Breast epithelium (tissue), 4 donors: ENCODE measurements around the gene CLUH. TPM values are rescaled to one million over a fixed set of nuclear protein-coding genes. Genes with fewer than 3 reads are reported as not detected.
"Not testable (repeated sequence)": the region's sequence is repeated elsewhere in the genome, so short reads cannot be mapped to it uniquely, and the experiment has no call there.

Experiments
- DNase-seq, 2 donors: peaks; one replicate each; pipeline ENCODE4 v3.0.0-alpha.2; 2019; ENCODE audit warnings: low spot score in 2 of 2
- H3K27ac ChIP-seq, 2 donors: fragments of 200-600 bp; sonication (generic) in 1 of 2; one replicate each; pipeline ENCODE4 v1.5.1; 2016 to 2019; ENCODE audit warnings: mild to moderate bottlenecking in 1 of 2
- H3K27me3 ChIP-seq, 2 donors: fragments of 200-600 bp; sonication (generic) in 1 of 2; one replicate each; pipeline versions ENCODE4 v1.5.1 to v1.6.0; 2017 to 2019; ENCODE audit warnings: control low read depth in 1 of 2, mild to moderate bottlenecking in 1 of 2
- H3K36me3 ChIP-seq: fragments of 200-600 bp; one replicate; pipeline ENCODE4 v1.5.1; 2019
- H3K4me1 ChIP-seq, 2 donors: fragments of 200-600 bp; sonication (generic); one replicate each; pipeline ENCODE4 v1.5.1; 2016 to 2019; ENCODE audit warnings: control low read depth in 1 of 2
- H3K4me3 ChIP-seq, 3 donors: fragments of 200-600 bp; sonication (generic); 1 replicate in 2 of 3; 2 replicates in 1 of 3; pipeline ENCODE4 v1.5.1; 2016 to 2019; ENCODE audit warnings: mild to moderate bottlenecking in 3 of 3, moderate library complexity in 2 of 3
- H3K9me3 ChIP-seq, 2 donors: fragments of 200-600 bp; sonication (generic) in 1 of 2; one replicate each; pipeline ENCODE4 v1.5.1; 2016 to 2019; ENCODE audit warnings: control low read depth in 1 of 2
- POLR2A ChIP-seq: fragments of 450-650 bp; IDR thresholded peaks from one replicate; pipeline ENCODE4 v1.6.1; 2016; ENCODE audit warnings: antibody characterized with exemption, mild to moderate bottlenecking, moderate library complexity
- POLR2AphosphoS5 ChIP-seq, 3 donors: sonication (generic); formaldehyde crosslinking; IDR thresholded peaks; one replicate each; pipeline ENCODE4 v1.6.1; 2017; ENCODE audit warnings: antibody characterized with exemption in 3 of 3
- intact Hi-C: fragments of 100-400 bp; cut with DNase I; formaldehyde crosslinking; loops from one replicate; pipeline ENCODE4 v1.15.1; 2023; ENCODE audit warnings: low total_unique reads
- total RNA-seq, 3 donors: library from RNA; depleted of rRNA; stranded (reverse); fragments of >200 nt; gene quantifications; one replicate each; pipeline ENCODE4 v1.1.0, GENCODE V29; 2016
- TF ChIP-seq, protein P1 (sequence below), 3 donors: fragments of 450-650 bp; IDR thresholded peaks; one replicate each; pipeline ENCODE4 v1.5.1; 2016 to 2017; ENCODE audit warnings: antibody characterized with exemption in 3 of 3, mild to moderate bottlenecking in 3 of 3, moderate library complexity in 3 of 3

Gene CLUH
- total RNA-seq, 3 donors from 2014 or later: 37.6 to 77.7 (median 50.6) TPM

DNA sequence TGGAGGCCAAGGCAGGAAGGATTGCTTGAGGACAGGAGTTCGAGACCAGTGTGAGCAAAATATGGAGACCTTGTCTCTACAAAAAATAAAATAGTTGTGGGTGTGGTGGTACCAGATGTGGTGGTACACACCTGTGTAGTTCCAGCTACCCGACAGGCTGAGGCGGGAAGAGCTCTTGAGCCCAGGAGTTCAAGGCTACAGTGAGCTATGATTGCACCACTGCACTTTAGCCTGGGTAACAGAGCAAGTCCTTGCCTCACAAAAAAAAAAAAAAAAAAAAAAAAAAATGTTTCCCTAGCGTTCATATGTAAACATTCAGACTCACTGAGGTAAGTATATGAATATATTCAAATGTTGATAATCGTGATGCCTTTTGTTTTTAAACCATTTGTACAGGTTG is 39.5 kb downstream of the CLUH start:
- intact Hi-C loops: no loop called here
- TF ChIP-seq, protein P1, sequence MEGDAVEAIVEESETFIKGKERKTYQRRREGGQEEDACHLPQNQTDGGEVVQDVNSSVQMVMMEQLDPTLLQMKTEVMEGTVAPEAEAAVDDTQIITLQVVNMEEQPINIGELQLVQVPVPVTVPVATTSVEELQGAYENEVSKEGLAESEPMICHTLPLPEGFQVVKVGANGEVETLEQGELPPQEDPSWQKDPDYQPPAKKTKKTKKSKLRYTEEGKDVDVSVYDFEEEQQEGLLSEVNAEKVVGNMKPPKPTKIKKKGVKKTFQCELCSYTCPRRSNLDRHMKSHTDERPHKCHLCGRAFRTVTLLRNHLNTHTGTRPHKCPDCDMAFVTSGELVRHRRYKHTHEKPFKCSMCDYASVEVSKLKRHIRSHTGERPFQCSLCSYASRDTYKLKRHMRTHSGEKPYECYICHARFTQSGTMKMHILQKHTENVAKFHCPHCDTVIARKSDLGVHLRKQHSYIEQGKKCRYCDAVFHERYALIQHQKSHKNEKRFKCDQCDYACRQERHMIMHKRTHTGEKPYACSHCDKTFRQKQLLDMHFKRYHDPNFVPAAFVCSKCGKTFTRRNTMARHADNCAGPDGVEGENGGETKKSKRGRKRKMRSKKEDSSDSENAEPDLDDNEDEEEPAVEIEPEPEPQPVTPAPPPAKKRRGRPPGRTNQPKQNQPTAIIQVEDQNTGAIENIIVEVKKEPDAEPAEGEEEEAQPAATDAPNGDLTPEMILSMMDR (IDR thresholded peaks at IDR 0.05): no peak
- TF ChIP-seq POLR2AphosphoS5 (IDR thresholded peaks at IDR 0.05): no peak
- no peak for TF ChIP-seq POLR2A
- Histone ChIP-seq H3K4me3 (no peak overlapping the region), H3K27ac (no peak overlapping the region), H3K9me3 (no peaks in the 10 kb centered on the region), H3K27me3 (no peaks in the 10 kb centered on the region), H3K36me3 (peaks cover 3% of the 10 kb centered on the region), H3K4me1 (no peaks in the 10 kb centered on the region)
- DNase-seq: no peak

DNA sequence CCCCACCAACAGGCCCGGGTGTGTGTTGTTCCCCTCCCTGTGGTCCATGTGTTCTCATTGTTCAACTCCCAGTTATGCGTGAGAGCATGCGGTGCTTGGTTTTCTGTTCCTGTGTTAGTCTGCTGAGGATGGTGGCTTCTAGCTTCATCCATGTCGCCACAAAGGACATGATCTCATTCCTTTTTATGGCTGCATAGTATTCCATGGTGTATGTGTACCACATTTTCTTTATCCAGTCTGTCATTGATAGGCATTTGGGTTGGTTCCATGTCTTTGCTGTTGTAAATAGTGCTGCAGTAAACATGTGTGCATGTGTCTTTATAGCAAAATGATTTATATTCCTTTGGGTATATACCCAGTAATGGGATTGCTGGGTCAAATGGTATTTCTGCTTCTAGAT is 51.2 kb downstream of the CLUH start:
- H3K36me3 ChIP-seq, H3K9me3 ChIP-seq, H3K4me3 ChIP-seq, H3K27me3 ChIP-seq, H3K4me1 ChIP-seq, H3K27ac ChIP-seq, DNase-seq, intact Hi-C loops: not testable (repeated sequence)

DNA sequence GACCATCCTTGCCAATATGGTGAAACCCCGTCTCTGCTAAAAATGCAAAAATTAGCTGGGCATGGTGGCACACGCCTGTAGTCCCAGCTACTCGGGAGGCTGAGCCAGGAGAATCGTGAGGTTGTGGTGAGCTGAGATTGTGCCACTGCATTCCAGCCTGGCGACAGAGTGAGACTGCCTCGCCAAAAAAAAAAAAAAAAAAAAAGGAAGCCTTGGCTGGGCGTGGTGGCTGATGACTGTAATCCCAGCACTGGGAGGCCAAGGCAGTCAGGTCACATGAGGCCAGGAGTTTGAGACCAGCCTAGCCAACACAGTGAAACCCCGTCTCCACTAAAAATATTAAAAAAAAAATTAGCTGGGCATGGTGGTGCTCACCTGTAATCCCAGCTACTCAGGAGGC is 52.2 kb downstream of the CLUH start:
- intact Hi-C loops, H3K36me3 ChIP-seq, H3K4me3 ChIP-seq, H3K4me1 ChIP-seq, H3K27ac ChIP-seq, DNase-seq, H3K27me3 ChIP-seq, H3K9me3 ChIP-seq: not testable (repeated sequence)

DNA sequence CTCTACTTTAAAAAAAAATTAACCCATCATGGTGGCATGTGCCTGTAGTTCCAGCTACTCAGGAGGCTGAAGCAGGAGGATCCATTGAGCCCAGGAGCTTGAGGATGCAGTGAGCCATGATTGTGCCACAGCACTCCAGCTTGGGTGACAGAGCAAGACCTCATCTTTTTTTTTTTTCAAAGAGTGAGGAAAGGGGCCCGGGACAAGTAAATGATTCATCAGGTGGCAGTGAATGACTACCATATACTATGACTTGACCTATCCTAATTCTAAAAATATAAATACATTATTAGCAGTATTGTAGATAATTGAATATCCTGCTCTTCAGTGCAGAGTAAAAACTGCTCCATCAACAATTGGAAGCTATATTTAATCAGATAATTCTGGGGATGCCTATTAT is 55.3 kb downstream of the CLUH start:
- H3K27ac ChIP-seq: no peak overlapping the region
- no peaks in the 10 kb centered on the region for H3K36me3 ChIP-seq
- intact Hi-C loops: no loop called here
- H3K27me3 ChIP-seq: no peaks in the 10 kb centered on the region
- no peak overlapping the region for H3K4me3 ChIP-seq
- no peaks in the 10 kb centered on the region for H3K9me3 ChIP-seq
- DNase-seq: no peak
- TF ChIP-seq, protein P1 (IDR thresholded peaks at IDR 0.05): no peak
- TF ChIP-seq POLR2AphosphoS5 (IDR thresholded peaks at IDR 0.05) (no peak), POLR2A (no peak)
- no peaks in the 10 kb centered on the region for H3K4me1 ChIP-seq

DNA sequence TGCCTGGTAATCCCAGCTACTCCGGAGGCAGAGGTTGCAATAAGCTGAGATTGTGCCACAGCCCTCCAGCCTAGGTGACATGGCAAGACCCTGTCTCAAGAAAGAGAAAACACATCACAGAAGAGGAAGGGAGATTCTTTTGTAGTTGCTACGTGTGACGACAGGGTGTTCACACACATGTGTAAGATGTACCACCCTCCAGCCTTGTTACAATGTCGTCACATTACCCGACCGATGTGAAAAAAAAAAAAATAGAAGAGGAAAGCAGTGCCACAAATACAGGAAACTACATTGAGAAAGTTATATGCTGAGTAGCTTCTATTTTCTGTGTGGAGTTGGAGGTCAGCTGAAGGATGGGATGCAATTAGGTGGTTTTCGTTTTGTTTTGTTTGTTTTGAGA is 56.0 kb downstream of the CLUH start:
- H3K36me3 ChIP-seq: no peaks in the 10 kb centered on the region
- intact Hi-C loops: no loop called here
- H3K27ac ChIP-seq: no peak overlapping the region
- no peaks in the 10 kb centered on the region for H3K27me3 ChIP-seq
- H3K9me3 ChIP-seq: no peaks in the 10 kb centered on the region
- TF ChIP-seq, protein P1 (IDR thresholded peaks at IDR 0.05): no peak
- TF ChIP-seq POLR2AphosphoS5 (IDR thresholded peaks at IDR 0.05): no peak
- no peak for TF ChIP-seq POLR2A
- DNase-seq: no peak
- no peak overlapping the region for H3K4me3 ChIP-seq
- H3K4me1 ChIP-seq: no peaks in the 10 kb centered on the region

DNA sequence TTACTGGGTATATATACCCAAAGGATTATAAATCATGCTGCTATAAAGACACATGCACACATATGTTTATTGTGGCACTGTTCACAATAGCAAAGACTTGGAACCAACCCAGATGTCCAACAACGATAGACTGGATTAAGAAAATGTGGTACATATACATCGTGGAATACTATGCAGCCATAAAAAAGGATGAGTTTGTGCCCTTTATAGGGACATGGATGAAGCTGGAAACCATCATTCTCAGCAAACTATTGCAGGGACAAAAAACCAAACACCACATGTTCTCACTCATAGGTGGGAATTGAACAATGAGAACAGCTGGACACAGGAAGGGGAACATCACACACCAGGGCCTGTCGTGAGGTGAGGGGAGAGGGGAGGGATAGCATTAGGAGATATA is 58.7 kb downstream of the CLUH start:
- H3K27me3 ChIP-seq, H3K36me3 ChIP-seq, H3K27ac ChIP-seq, intact Hi-C loops, H3K4me3 ChIP-seq, H3K4me1 ChIP-seq, H3K9me3 ChIP-seq, DNase-seq: not testable (repeated sequence)

DNA sequence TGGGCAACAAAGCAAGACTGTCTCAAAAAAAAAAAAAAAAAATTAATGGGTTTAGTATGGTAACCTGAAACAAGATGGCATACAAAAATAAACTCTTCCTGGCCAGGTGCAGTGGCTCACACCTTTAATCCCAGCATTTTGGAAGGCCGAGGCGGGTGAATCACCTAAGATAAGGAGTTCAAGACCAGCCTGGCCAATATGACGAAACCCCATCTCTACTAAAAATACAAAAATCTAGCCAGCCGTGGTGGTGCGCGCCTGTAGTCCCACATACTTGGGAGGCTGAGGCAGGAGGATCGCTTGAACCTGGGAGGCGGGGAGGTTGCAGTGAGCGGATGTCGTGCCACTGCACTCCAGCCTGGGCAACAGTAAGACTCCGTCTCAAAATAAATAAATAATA is 62.4 kb downstream of the CLUH start:
- no peak for DNase-seq
- Histone ChIP-seq H3K36me3 (no peaks in the 10 kb centered on the region), H3K9me3 (no peaks in the 10 kb centered on the region), H3K4me1 (no peaks in the 10 kb centered on the region), H3K27me3 (no peaks in the 10 kb centered on the region), H3K4me3 (no peak overlapping the region), H3K27ac (no peak overlapping the region)
- intact Hi-C loops: no loop called here
- TF ChIP-seq POLR2A (no peak), POLR2AphosphoS5 (IDR thresholded peaks at IDR 0.05) (no peak)
- TF ChIP-seq, protein P1 (IDR thresholded peaks at IDR 0.05): no peak
